Measurements from ENCODE around the gene IGFBPL1.
"Not testable (repeated sequence)": the region's sequence is repeated elsewhere in the genome, so short reads cannot be mapped to it uniquely, and the experiment has no call there.

- TF ChIP-seq CTCF, EP300 (IDR thresholded peaks at IDR 0.05): not testable (repeated sequence)
Measured at GRCh38 chr9:38377336-38378083, 46.7 kb downstream of the IGFBPL1 start.
